ENCODE data around the gene RCE1. TPM values are rescaled to one million over a fixed set of nuclear protein-coding genes. Genes with fewer than 3 reads are reported as not detected.
A peak's percentile ranks its signal among the peaks of the same experiment; 100 is the strongest.

RCE1 gene
- total and polyA plus RNA-seq, 12 donors = 2.5 to 9.2 (median 4.9) TPM

DNA sequence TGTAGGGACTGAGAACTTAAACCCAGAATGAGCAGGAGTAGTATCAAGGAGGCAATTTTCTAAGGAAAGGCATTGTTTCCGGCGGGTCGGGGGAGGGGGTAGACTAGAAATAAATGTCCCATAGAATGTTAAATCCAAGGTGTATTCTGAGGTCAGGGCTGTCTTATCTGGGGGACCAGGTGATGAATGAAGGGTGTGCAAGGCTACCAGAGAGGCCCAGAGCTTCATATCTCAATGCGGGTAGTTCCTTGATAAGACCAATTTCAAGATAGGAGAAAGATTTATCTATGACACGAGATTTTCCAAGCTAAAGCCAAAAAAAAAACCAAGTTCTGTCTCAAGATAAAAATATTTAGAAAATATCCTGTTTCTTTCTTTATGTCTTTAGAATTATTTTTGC lies 8.3 kb upstream of the RCE1 start:
- 75 to 81% methylated on average over 5 of the region's 5 CpGs for WGBS, 2 donors
- intact Hi-C loops (cut with DNase I) = loop anchor here in 9 of 10 donors (1.0 to 10.0 kb wide), 10 partner anchors 138 to 430 kb away; no protein-coding TSS in a partner anchor

DNA sequence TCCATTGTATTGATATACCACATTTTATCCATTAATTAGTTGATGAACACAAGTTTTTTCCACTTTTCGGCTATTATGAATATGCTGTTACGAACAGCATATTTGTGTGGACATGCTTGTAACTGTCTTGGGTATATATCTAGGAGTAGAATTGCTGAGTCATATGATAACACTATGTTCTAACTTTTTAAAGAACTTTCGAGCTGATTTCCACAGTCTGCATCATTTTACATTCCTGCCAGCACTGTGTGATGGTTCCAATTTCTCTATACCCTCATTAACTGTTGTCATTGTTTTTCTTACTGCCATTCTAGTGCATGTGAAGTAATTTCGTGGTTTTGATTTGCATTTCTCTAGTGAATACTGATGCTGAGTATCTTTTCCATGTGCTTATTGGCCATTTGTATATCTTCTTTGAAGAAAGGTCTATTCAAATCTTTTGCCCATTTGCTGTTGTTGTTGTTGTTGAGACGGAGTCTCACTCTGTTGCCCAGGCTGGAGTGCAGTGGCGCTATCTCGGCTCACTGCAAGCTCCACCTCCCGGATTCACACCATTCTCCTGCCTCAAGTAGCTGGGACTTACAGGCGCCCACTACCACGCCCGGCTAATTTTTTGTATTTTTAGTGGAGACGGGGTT lies 7.4 kb upstream of the RCE1 start:
- intact Hi-C loops (cut with DNase I) = loop anchor here in 9 of 10 donors (2.0 to 10.0 kb wide), 6 partner anchors 141 to 431 kb away; no protein-coding TSS in a partner anchor
- Histone ChIP-seq H3K36me3 (peaks cover 0 to 29% (median 0%) of the 10 kb centered on the region in 9 donors), H3K4me1 (peaks cover 0 to 8% (median 0%) of the 10 kb centered on the region in 9 donors), H3K4me3 (no peak overlapping the region), H3K9me3 (no peaks in the 10 kb centered on the region), H3K27ac (no peak overlapping the region), H3K27me3 (no peaks in the 10 kb centered on the region)
- DNase-seq (no peak), ATAC-seq (no peak)
- 90% methylated on average over 12 of the region's 12 CpGs for WGBS, 2 donors
- TF ChIP-seq, protein P1, sequence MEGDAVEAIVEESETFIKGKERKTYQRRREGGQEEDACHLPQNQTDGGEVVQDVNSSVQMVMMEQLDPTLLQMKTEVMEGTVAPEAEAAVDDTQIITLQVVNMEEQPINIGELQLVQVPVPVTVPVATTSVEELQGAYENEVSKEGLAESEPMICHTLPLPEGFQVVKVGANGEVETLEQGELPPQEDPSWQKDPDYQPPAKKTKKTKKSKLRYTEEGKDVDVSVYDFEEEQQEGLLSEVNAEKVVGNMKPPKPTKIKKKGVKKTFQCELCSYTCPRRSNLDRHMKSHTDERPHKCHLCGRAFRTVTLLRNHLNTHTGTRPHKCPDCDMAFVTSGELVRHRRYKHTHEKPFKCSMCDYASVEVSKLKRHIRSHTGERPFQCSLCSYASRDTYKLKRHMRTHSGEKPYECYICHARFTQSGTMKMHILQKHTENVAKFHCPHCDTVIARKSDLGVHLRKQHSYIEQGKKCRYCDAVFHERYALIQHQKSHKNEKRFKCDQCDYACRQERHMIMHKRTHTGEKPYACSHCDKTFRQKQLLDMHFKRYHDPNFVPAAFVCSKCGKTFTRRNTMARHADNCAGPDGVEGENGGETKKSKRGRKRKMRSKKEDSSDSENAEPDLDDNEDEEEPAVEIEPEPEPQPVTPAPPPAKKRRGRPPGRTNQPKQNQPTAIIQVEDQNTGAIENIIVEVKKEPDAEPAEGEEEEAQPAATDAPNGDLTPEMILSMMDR (IDR thresholded peaks at IDR 0.05) = no peak

More for the DNA sequence above, 8.3 kb upstream of the RCE1 start:
- peaks cover 0 to 25% (median 0%) of the 10 kb centered on the region in 9 donors for H3K36me3 ChIP-seq
- H3K27me3 ChIP-seq = no peaks in the 10 kb centered on the region
- ATAC-seq = no peak
- DNase-seq = no peak
- TF ChIP-seq, protein P1 (IDR thresholded peaks at IDR 0.05) = no peak
- H3K27ac ChIP-seq = no peak overlapping the region
- no peaks in the 10 kb centered on the region for H3K9me3 ChIP-seq
- no peak overlapping the region for H3K4me3 ChIP-seq
- peaks cover 0 to 4% (median 0%) of the 10 kb centered on the region in 9 donors for H3K4me1 ChIP-seq

DNA sequence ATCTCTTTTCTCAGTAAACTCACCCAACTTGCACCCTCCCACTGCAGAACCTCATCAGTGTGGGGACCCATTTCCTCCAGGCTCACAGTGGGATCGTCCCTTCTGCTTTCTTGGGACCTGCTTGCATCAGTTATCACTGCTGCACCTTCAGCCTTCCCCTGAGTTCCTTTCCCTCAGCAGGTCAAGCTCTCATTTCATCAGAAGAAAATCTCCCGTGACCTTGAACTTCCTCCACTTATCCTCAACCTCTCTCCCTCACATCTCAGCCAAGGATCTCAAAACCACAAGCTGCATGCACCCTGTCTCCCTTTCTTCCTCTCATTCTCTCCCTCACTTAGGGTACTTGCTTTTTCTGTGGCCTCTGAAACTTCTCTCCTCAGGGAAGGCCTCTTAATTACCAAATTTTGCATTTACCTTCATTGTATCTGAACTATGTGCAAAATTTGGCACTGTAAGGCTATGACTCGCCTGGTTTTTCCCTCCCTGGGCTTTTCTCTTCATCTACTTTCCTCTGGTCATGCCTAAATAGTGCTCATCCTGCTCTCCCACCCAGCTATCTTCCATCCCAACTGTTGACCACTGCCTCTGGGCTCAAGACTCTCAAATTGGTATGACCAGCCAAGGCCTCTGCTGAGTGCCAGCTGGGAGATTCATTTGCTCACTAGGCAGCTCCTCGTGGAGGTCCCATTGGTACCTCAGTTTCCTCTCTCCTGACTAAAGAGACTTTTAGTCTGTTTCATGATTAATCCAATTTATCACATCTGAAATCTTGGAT lies 2.7 kb upstream of the RCE1 start:
- intact Hi-C loops (cut with DNase I) = loop anchor here in 1 of 10 donors (10.0 kb wide), 1 partner anchor 266 kb away; no protein-coding TSS in a partner anchor
- Histone ChIP-seq H3K27me3 (no peaks in the 10 kb centered on the region), H3K4me3 (no peak overlapping the region), H3K27ac (no peak overlapping the region), H3K36me3 (peaks cover 0 to 38% (median 0%) of the 10 kb centered on the region in 9 donors), H3K9me3 (no peaks in the 10 kb centered on the region), H3K4me1 (peaks cover 9 to 41% (median 24%) of the 10 kb centered on the region in 9 donors)
- ATAC-seq (no peak), DNase-seq (no peak)
- TF ChIP-seq, protein P1 (IDR thresholded peaks at IDR 0.05) = no peak
- 88% methylated on average over 4 of the region's 4 CpGs for WGBS, 2 donors

DNA sequence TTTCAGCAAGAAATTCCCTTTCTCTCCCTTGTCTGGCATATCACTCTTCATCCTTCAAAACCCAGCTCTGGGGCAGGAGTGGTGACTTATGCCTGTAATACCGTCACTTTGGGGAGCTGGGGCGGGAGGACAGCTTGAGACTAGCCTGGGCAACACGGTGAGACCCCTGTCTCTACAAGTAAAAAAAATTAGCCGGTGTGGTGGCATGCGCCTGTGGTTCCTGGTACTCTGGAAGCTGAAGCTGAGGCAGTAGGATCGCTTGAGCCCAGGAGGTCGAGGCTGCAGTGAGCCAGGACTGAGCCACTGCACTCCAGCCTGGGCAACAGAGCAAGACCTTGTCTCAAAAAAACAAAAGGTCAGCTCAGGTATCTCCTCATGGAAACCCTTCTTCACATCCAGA lies 1.4 kb upstream of the RCE1 start:
- H3K27ac ChIP-seq = peak overlapping the region in 1 of 10 donors; percentile 97
- WGBS, 2 donors = 91 to 92% methylated on average over 7 of the region's 7 CpGs
- intact Hi-C loops (cut with DNase I) = loop anchor here in 1 of 10 donors (10.0 kb wide), 1 partner anchor 267 kb away; no protein-coding TSS in a partner anchor

More for the DNA sequence above, 1.4 kb upstream of the RCE1 start:
- H3K36me3 ChIP-seq = peaks cover 0 to 51% (median 0%) of the 10 kb centered on the region in 9 donors
- H3K27me3 ChIP-seq = no peaks in the 10 kb centered on the region
- DNase-seq = no peak
- no peaks in the 10 kb centered on the region for H3K9me3 ChIP-seq
- ATAC-seq = no peak
- peaks cover 9 to 41% (median 24%) of the 10 kb centered on the region in 9 donors for H3K4me1 ChIP-seq
- H3K4me3 ChIP-seq = peak overlapping the region in 7 of 10 donors; percentile 85 to 100 (median 92)
- TF ChIP-seq, protein P1 (IDR thresholded peaks at IDR 0.05) = no peak
